Gastroesophageal sphincter (tissue), 4 donors: ENCODE data around the gene MAFG. TPM values are rescaled to one million over a fixed set of nuclear protein-coding genes. Genes with fewer than 3 reads are reported as not detected.

Experiments
- ATAC-seq: fragments of 150-250 bp; one replicate; pipeline ENCODE4 v1.9.1; 2016; ENCODE audit warnings: mild to moderate bottlenecking, moderate library complexity
- H3K27ac ChIP-seq, 4 donors: fragments of 200-600 bp; sonication (generic) in 3 of 4; 1 replicate in 3 of 4; 2 replicates in 1 of 4; pipeline ENCODE4 v1.5.1; 2016 to 2019
- H3K27me3 ChIP-seq: fragments of 200-600 bp; sonication (generic); one replicate; pipeline ENCODE4 v1.5.1; 2019
- H3K36me3 ChIP-seq, 2 donors: fragments of 200-600 bp; sonication (generic); one replicate each; pipeline ENCODE4 v1.5.1; 2019; ENCODE audit warnings: control low read depth in 1 of 2
- H3K4me1 ChIP-seq, 3 donors: fragments of 200-600 bp; sonication (generic); 1 replicate in 2 of 3; 2 replicates in 1 of 3; pipeline ENCODE4 v1.5.1; 2016 to 2019; ENCODE audit warnings: control low read depth in 2 of 3
- H3K4me3 ChIP-seq, 2 donors: fragments of 200-600 bp; sonication (generic); one replicate each; pipeline ENCODE4 v1.5.1; 2019; ENCODE audit warnings: mild to moderate bottlenecking in 1 of 2, moderate library complexity in 1 of 2
- H3K9me3 ChIP-seq, 3 donors: fragments of 200-600 bp; sonication (generic); one replicate each; pipeline ENCODE4 v1.5.1; 2017 to 2019; ENCODE audit warnings: control low read depth in 2 of 3
- CTCF ChIP-seq, 4 experiments: fragments of 200-600 bp in 2 of 4; fragments of 450-650 bp in 2 of 4; sonication (generic) in 1 of 4; IDR thresholded peaks; one replicate each; pipeline ENCODE4 v1.5.1; 2017 to 2019; ENCODE audit warnings: antibody characterized with exemption in 4 of 4, mild to moderate bottlenecking in 2 of 4, moderate library complexity in 2 of 4
- EP300 ChIP-seq: sonication (generic); formaldehyde crosslinking; IDR thresholded peaks from one replicate; pipeline ENCODE4 v1.6.1; 2017; ENCODE audit warnings: antibody characterized with exemption, mild to moderate bottlenecking
- POLR2A ChIP-seq, 2 donors: fragments of 450-650 bp; IDR thresholded peaks; one replicate each; pipeline ENCODE4 v1.6.1; 2017; ENCODE audit warnings: antibody characterized with exemption in 2 of 2, mild to moderate bottlenecking in 2 of 2, moderate library complexity in 1 of 2
- POLR2AphosphoS5 ChIP-seq: sonication (generic); formaldehyde crosslinking; IDR thresholded peaks from one replicate; pipeline ENCODE4 v1.6.1; 2017; ENCODE audit warnings: antibody characterized with exemption
- WGBS, 2 donors: methylation state at CpG; one replicate each; pipeline ENCODE4 v1.1.5; 2018; ENCODE audit warnings: low coverage in 1 of 2; 5-methylcytosine and 5-hydroxymethylcytosine counted together
- total RNA-seq, 4 donors: library from RNA; depleted of rRNA; stranded (reverse); fragments of >200 nt; gene quantifications; one replicate each; pipeline ENCODE4 v1.1.0, GENCODE V29; 2016

MAFG gene
- total RNA-seq, 4 donors from 2014 or later: 18.8 to 39.3 (median 25.3) TPM

- Histone ChIP-seq H3K4me3 (peak overlapping the region; percentile 93 to 99), H3K4me1 (peaks cover 0 to 67% (median 52%) of the 10 kb centered on the region in 3 donors), H3K27me3 (peaks cover 18% of the 10 kb centered on the region), H3K27ac (peak overlapping the region; percentile 90 to 99 (median 97)), H3K9me3 (no peaks in the 10 kb centered on the region), H3K36me3 (peaks cover 0 to 15% of the 10 kb centered on the region in 2 donors)
- WGBS, 2 donors: 58% methylated on average over 6 of the region's 10 CpGs; no CpG with 5 or more reads in 1 of the 2 donors
- ATAC-seq: no peak
- TF ChIP-seq POLR2AphosphoS5 (no peak), POLR2A (IDR thresholded peaks at IDR 0.05) (no peak)
Observed at GRCh38 chr17:81925860-81926450, 1.6 kb downstream of the MAFG start.

- WGBS, 2 donors: 87% methylated on average over 4 of the region's 21 CpGs; no CpG with 5 or more reads in 1 of the 2 donors
- peak overlapping the region in 1 of 2 donors; percentile 6 for H3K4me3 ChIP-seq
- peaks cover 0 to 27% of the 10 kb centered on the region in 2 donors for H3K36me3 ChIP-seq
- H3K4me1 ChIP-seq: peaks cover 0 to 78% (median 52%) of the 10 kb centered on the region in 3 donors
- no peak for TF ChIP-seq POLR2A (IDR thresholded peaks at IDR 0.05)
- no peak for TF ChIP-seq POLR2AphosphoS5
- no peak for TF ChIP-seq CTCF (IDR thresholded peaks at IDR 0.05)
- TF ChIP-seq EP300: no peak
- peak overlapping the region in 3 of 4 donors; percentile 71 to 99 (median 98) for H3K27ac ChIP-seq
- ATAC-seq: no peak
- H3K9me3 ChIP-seq: no peaks in the 10 kb centered on the region
- H3K27me3 ChIP-seq: peaks cover 18% of the 10 kb centered on the region
Observed at GRCh38 chr17:81924557-81925532, 2.7 kb downstream of the MAFG start.

GRCh38 chr17:81923302-81924260 is 4.0 kb downstream of the MAFG start:
- peaks cover 0 to 86% (median 49%) of the 10 kb centered on the region in 3 donors for H3K4me1 ChIP-seq
- H3K27me3 ChIP-seq: peaks cover 6% of the 10 kb centered on the region
- peak overlapping the region in 1 of 2 donors; percentile 42 for H3K4me3 ChIP-seq
- H3K27ac ChIP-seq: peak overlapping the region in 3 of 4 donors; percentile 71 to 99 (median 98)
- 0% methylated on average over 7 of the region's 32 CpGs; no CpG with 5 or more reads in 1 of the 2 donors for WGBS, 2 donors
- no peaks in the 10 kb centered on the region for H3K9me3 ChIP-seq
- peaks cover 0 to 38% of the 10 kb centered on the region in 2 donors for H3K36me3 ChIP-seq
- no peak for TF ChIP-seq POLR2A (IDR thresholded peaks at IDR 0.05)
- no peak for TF ChIP-seq POLR2AphosphoS5
- TF ChIP-seq CTCF (IDR thresholded peaks at IDR 0.05): no peak
- TF ChIP-seq EP300: no peak
- peak; percentile 17 for ATAC-seq

- Histone ChIP-seq H3K36me3 (peaks cover 0 to 38% of the 10 kb centered on the region in 2 donors), H3K4me3 (peak overlapping the region in 1 of 2 donors; percentile 42), H3K27ac (peak overlapping the region in 3 of 4 donors; percentile 71 to 99 (median 98)), H3K27me3 (no peaks in the 10 kb centered on the region), H3K4me1 (peaks cover 0 to 83% (median 45%) of the 10 kb centered on the region in 3 donors), H3K9me3 (no peaks in the 10 kb centered on the region)
- TF ChIP-seq POLR2AphosphoS5 (no peak), CTCF (IDR thresholded peaks at IDR 0.05) (no peak), EP300 (no peak), POLR2A (IDR thresholded peaks at IDR 0.05) (no peak)
- ATAC-seq: no peak
- WGBS, 2 donors: 90 to 94% methylated on average over 9 to 12 of the region's 58 CpGs
Observed at GRCh38 chr17:81922566-81923301, 4.8 kb downstream of the MAFG start.
